Stimulated activated naive CD8-positive, alpha-beta T cell treated with anti-CD3 and anti-CD28 coated beads, Interleukin-15, amount 100 ng/mL, for 72 hours (primary cell): ENCODE measurements around the gene TMCC1.

Source experiments
- ATAC-seq: fragments of 150-1000 bp; cut with Tn5 transposase; 2 replicates; pipeline ENCODE4 v1.10.0; 2021; ENCODE audit warnings: mild to moderate bottlenecking, moderate library complexity
- DNase-seq, 2 donors: peaks; one replicate each; pipeline ENCODE4 v3.0.0; 2021 to 2022
- H3K27ac Mint-ChIP-seq, 2 donors: one replicate each; pipeline ENCODE4 v1.8.0; 2022; ENCODE audit warnings: mild to moderate bottlenecking in 2 of 2, mixed read lengths in 2 of 2, moderate library complexity in 2 of 2
- H3K27me3 Mint-ChIP-seq: one replicate; pipeline ENCODE4 v1.8.0; 2022; ENCODE audit warnings: mixed read lengths
- H3K4me1 Mint-ChIP-seq: one replicate; pipeline ENCODE4 v1.8.0; 2022; ENCODE audit warnings: mild to moderate bottlenecking, mixed read lengths
- H3K4me3 Mint-ChIP-seq, 2 donors: one replicate each; pipeline ENCODE4 v1.8.0; 2022; ENCODE audit warnings: mild to moderate bottlenecking in 2 of 2, mixed read lengths in 2 of 2, moderate library complexity in 1 of 2
- H3K9me3 Mint-ChIP-seq, 2 donors: one replicate each; pipeline ENCODE4 v1.8.0; 2022; ENCODE audit warnings: mixed read lengths in 2 of 2

TMCC1 gene

GRCh38 chr3:129610276-129610675, 283.2 kb downstream of the TMCC1 start:
- H3K27ac Mint-ChIP-seq = no peak overlapping the region

GRCh38 chr3:129609591-129610182, 283.8 kb downstream of the TMCC1 start:
- H3K4me1 Mint-ChIP-seq = peaks cover 17% of the 10 kb centered on the region
- no peak for DNase-seq
- H3K27ac Mint-ChIP-seq = no peak overlapping the region
- H3K4me3 Mint-ChIP-seq = no peak overlapping the region
- H3K27me3 Mint-ChIP-seq = peaks cover 49% of the 10 kb centered on the region
- H3K9me3 Mint-ChIP-seq = no peaks in the 10 kb centered on the region
- no peak for ATAC-seq

More at GRCh38 chr3:129610276-129610675, 283.2 kb downstream of the TMCC1 start:
- DNase-seq (no peak), ATAC-seq (no peak)
- Mint-ChIP-seq H3K4me3 (no peak overlapping the region), H3K4me1 (peaks cover 21% of the 10 kb centered on the region), H3K9me3 (no peaks in the 10 kb centered on the region), H3K27me3 (peaks cover 44% of the 10 kb centered on the region)

- Mint-ChIP-seq H3K9me3 (no peaks in the 10 kb centered on the region), H3K4me3 (no peak overlapping the region), H3K27ac (no peak overlapping the region), H3K4me1 (peaks cover 17% of the 10 kb centered on the region), H3K27me3 (peaks cover 56% of the 10 kb centered on the region)
- no peak for DNase-seq
- no peak for ATAC-seq
Observed at GRCh38 chr3:129608936-129609590, 284.4 kb downstream of the TMCC1 start.

- ATAC-seq (peak; percentile 3), DNase-seq (no peak)
- H3K27me3 Mint-ChIP-seq = peaks cover 61% of the 10 kb centered on the region
Observed at GRCh38 chr3:129608087-129608935, 285.2 kb downstream of the TMCC1 start.

GRCh38 chr3:129607391-129608068, 286.0 kb downstream of the TMCC1 start:
- no peaks in the 10 kb centered on the region for H3K9me3 Mint-ChIP-seq
- H3K4me3 Mint-ChIP-seq = peak overlapping the region; percentile 86 to 92
- ATAC-seq (no peak), DNase-seq (no peak)
- peaks cover 63% of the 10 kb centered on the region for H3K27me3 Mint-ChIP-seq
- peaks cover 17% of the 10 kb centered on the region for H3K4me1 Mint-ChIP-seq
- H3K27ac Mint-ChIP-seq = no peak overlapping the region

More at GRCh38 chr3:129608087-129608935, 285.2 kb downstream of the TMCC1 start:
- peaks cover 17% of the 10 kb centered on the region for H3K4me1 Mint-ChIP-seq
- no peaks in the 10 kb centered on the region for H3K9me3 Mint-ChIP-seq
- no peak overlapping the region for H3K27ac Mint-ChIP-seq
- no peak overlapping the region for H3K4me3 Mint-ChIP-seq

GRCh38 chr3:129606636-129607390, 286.7 kb downstream of the TMCC1 start, which contains the start of gene PLXND1:
Gene PLXND1, minus strand, starts transcription at chr3:129606676. Its CDS starts 37 bp downstream, at chr3:129606639.
- ATAC-seq = peak; percentile 47
- Mint-ChIP-seq H3K4me1 (peaks cover 17% of the 10 kb centered on the region), H3K27me3 (peaks cover 70% of the 10 kb centered on the region), H3K4me3 (peak within 1 kb of the TSS; percentile 88 to 92), H3K9me3 (no peaks in the 10 kb centered on the region), H3K27ac (no peak within 1 kb of the TSS)
- DNase-seq = peak; percentile 27 to 36

GRCh38 chr3:129605922-129606635, 287.4 kb downstream of the TMCC1 start:
- H3K27ac Mint-ChIP-seq = no peak overlapping the region
- peaks cover 17% of the 10 kb centered on the region for H3K4me1 Mint-ChIP-seq
- no peaks in the 10 kb centered on the region for H3K9me3 Mint-ChIP-seq
- ATAC-seq (peak; percentile 22), DNase-seq (peak in 1 of 2 donors; percentile 37)
- H3K27me3 Mint-ChIP-seq = peaks cover 75% of the 10 kb centered on the region
- H3K4me3 Mint-ChIP-seq = peak overlapping the region; percentile 82 to 88

- peak; percentile 53 to 54 for DNase-seq
- peak overlapping the region; percentile 82 to 88 for H3K4me3 Mint-ChIP-seq
- no peaks in the 10 kb centered on the region for H3K9me3 Mint-ChIP-seq
- H3K27ac Mint-ChIP-seq = no peak overlapping the region
- peak; percentile 69 for ATAC-seq
- H3K4me1 Mint-ChIP-seq = peaks cover 17% of the 10 kb centered on the region
- H3K27me3 Mint-ChIP-seq = peaks cover 75% of the 10 kb centered on the region
Observed at GRCh38 chr3:129605203-129605921, 288.1 kb downstream of the TMCC1 start.

- ATAC-seq (no peak), DNase-seq (no peak)
- Mint-ChIP-seq H3K9me3 (no peaks in the 10 kb centered on the region), H3K4me3 (no peak overlapping the region), H3K27ac (no peak overlapping the region), H3K4me1 (peaks cover 17% of the 10 kb centered on the region), H3K27me3 (peaks cover 75% of the 10 kb centered on the region)
Observed at GRCh38 chr3:129604767-129605166, 288.7 kb downstream of the TMCC1 start.

- DNase-seq (no peak), ATAC-seq (no peak)
- no peaks in the 10 kb centered on the region for H3K9me3 Mint-ChIP-seq
- H3K27me3 Mint-ChIP-seq = peaks cover 74% of the 10 kb centered on the region
- peaks cover 17% of the 10 kb centered on the region for H3K4me1 Mint-ChIP-seq
- H3K27ac Mint-ChIP-seq = no peak overlapping the region
- no peak overlapping the region for H3K4me3 Mint-ChIP-seq
Observed at GRCh38 chr3:129603991-129604749, 289.3 kb downstream of the TMCC1 start.

- peaks cover 69% of the 10 kb centered on the region for H3K27me3 Mint-ChIP-seq
- DNase-seq (no peak), ATAC-seq (no peak)
- H3K27ac Mint-ChIP-seq = no peak overlapping the region
- no peaks in the 10 kb centered on the region for H3K9me3 Mint-ChIP-seq
- peaks cover 17% of the 10 kb centered on the region for H3K4me1 Mint-ChIP-seq
- no peak overlapping the region for H3K4me3 Mint-ChIP-seq
Observed at GRCh38 chr3:129603561-129603942, 290.0 kb downstream of the TMCC1 start.

GRCh38 chr3:129602730-129603560, 290.6 kb downstream of the TMCC1 start:
- Mint-ChIP-seq H3K27me3 (peaks cover 69% of the 10 kb centered on the region), H3K27ac (no peak overlapping the region), H3K9me3 (no peaks in the 10 kb centered on the region), H3K4me3 (no peak overlapping the region), H3K4me1 (peaks cover 17% of the 10 kb centered on the region)
- no peak for DNase-seq
- no peak for ATAC-seq
